ENCODE results near the gene DHRS12.

DNA sequence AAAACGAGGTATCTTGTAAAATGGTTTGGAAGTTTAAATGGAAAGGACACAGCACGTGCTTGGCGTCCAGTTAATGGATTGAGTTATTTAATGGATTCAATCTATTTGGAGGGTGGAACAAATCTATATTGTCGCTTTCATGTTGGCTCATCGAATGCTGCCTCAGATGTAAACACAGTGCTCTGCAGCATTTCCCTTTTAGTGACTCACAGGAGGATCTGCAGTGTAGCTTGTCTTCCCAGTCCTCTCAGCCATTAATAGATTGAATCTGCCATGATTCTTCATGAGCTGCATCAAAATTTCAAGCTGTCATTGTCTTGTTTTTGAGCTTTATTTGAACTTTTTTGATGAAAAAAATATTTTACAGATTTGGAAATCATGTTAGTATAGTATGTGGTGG, 44.7 kb downstream of the DHRS12 start:
- TF ChIP-seq, protein P1, sequence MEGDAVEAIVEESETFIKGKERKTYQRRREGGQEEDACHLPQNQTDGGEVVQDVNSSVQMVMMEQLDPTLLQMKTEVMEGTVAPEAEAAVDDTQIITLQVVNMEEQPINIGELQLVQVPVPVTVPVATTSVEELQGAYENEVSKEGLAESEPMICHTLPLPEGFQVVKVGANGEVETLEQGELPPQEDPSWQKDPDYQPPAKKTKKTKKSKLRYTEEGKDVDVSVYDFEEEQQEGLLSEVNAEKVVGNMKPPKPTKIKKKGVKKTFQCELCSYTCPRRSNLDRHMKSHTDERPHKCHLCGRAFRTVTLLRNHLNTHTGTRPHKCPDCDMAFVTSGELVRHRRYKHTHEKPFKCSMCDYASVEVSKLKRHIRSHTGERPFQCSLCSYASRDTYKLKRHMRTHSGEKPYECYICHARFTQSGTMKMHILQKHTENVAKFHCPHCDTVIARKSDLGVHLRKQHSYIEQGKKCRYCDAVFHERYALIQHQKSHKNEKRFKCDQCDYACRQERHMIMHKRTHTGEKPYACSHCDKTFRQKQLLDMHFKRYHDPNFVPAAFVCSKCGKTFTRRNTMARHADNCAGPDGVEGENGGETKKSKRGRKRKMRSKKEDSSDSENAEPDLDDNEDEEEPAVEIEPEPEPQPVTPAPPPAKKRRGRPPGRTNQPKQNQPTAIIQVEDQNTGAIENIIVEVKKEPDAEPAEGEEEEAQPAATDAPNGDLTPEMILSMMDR (IDR thresholded peaks at IDR 0.05; ENCODE audit: low read length): no peak
- no peak for TF ChIP-seq EZH2 (IDR thresholded peaks at IDR 0.05; ENCODE audit: borderline replicate concordance, low read length)

Measured in OCI-LY1 (cell line).